ENCODE measurements around the gene NECAP2. TPM values are rescaled to one million over a fixed set of nuclear protein-coding genes. Genes with fewer than 3 reads are reported as not detected.

The NECAP2 gene
- polyA plus RNA-seq, 2 of the 4 experiments (the other 2 are of a cell fraction), result 29.7 to 38.5 TPM

GRCh38 chr1:16421201-16421600 lies 19.3 kb upstream of the NECAP2 start:
- no peak for DNase-seq (ENCODE audit: low read depth in 1 of 2, low spot score in 1 of 2)
- Histone ChIP-seq H3K27ac (no peak overlapping the region), H3K9me3 (no peaks in the 10 kb centered on the region), H3K4me3 (no peak overlapping the region), H3K4me1 (0 out of 3 replicates have a peak, but pooled peaks cover 4% of the 10 kb centered on the region), H3K4me2 (no peak overlapping the region)
- no peak for FAIRE-seq
- ATAC-seq, result no peak
- no peak for TF ChIP-seq CHD2 (IDR thresholded peaks at IDR 0.05; ENCODE audit: low read length, partially characterized antibody)
- TF ChIP-seq PHF8 (IDR thresholded peaks at IDR 0.05; ENCODE audit: borderline replicate concordance, low read depth), result no peak
- TF ChIP-seq KDM5A (IDR thresholded peaks at IDR 0.05), result no peak
- ChIA-PET POLR2A (no interaction called here), CTCF (interaction anchor here (1.4 kb wide), 1 partner anchor 20 kb away, joined by 5 read pairs; the partner anchor contains the start of gene NECAP2)
- WGBS (ENCODE audit: missing lambda C conversion rate), result 75% methylated on average over 5 of the region's 7 CpGs

- Histone ChIP-seq H3K9me3 (no peaks in the 10 kb centered on the region), H3K4me3 (no peak overlapping the region), H3K4me2 (no peak overlapping the region), H3K27ac (no peak overlapping the region), H3K4me1 (0 out of 3 replicates have a peak, but pooled peaks cover 4% of the 10 kb centered on the region)
- CTCF ChIA-PET, result no interaction called here
- 66% methylated on average over 5 of the region's 7 CpGs for WGBS (ENCODE audit: missing lambda C conversion rate)
- TF ChIP-seq KDM1A (IDR thresholded peaks at IDR 0.05; ENCODE audit: low read depth) (no peak), ZC3H11A (IDR thresholded peaks at IDR 0.05) (no peak), NPAS2 (CRISPR knock-in tag; IDR thresholded peaks at IDR 0.05; ENCODE audit: borderline replicate concordance) (no peak), ATOH8 (CRISPR knock-in tag; IDR thresholded peaks at IDR 0.05; ENCODE audit: low read depth) (no peak), HES2 (IDR thresholded peaks at IDR 0.05) (no peak), EP300 (IDR thresholded peaks at IDR 0.05) (no peak), MAZ (IDR thresholded peaks at IDR 0.05; ENCODE audit: borderline replicate concordance, low read depth, low read length) (no peak), POLR2A (IDR thresholded peaks at IDR 0.05; ENCODE audit: low read length) (no peak), ESRRA (IDR thresholded peaks at IDR 0.05; ENCODE audit: borderline replicate concordance, low read length) (no peak), MAX (IDR thresholded peaks at IDR 0.05) (no peak), FOXS1 (CRISPR knock-in tag; IDR thresholded peaks at IDR 0.05) (no peak), HEYL (CRISPR knock-in tag; IDR thresholded peaks at IDR 0.05) (no peak), TFCP2L1 (CRISPR knock-in tag; IDR thresholded peaks at IDR 0.05) (no peak), POLR2AphosphoS2 (conservative IDR thresholded peaks at IDR 0.05; ENCODE audit: low read length) (no peak), ZSCAN20 (CRISPR knock-in tag; IDR thresholded peaks at IDR 0.05) (no peak), HOXA7 (CRISPR knock-in tag; IDR thresholded peaks at IDR 0.05) (no peak)
- DNase-seq (ENCODE audit: low read depth in 1 of 2, low spot score in 1 of 2) (no peak), ATAC-seq (no peak), FAIRE-seq (no peak)
- POLR2A ChIA-PET, result no interaction called here
Observed at GRCh38 chr1:16422041-16422440, 18.5 kb upstream of the NECAP2 start.

- POLR2A ChIA-PET, result no interaction called here
- DNase-seq (ENCODE audit: low read depth in 1 of 2, low spot score in 1 of 2) (no peak), ATAC-seq (peak in 1 of 2 experiments; percentile 28; a peak in 1 of 6 replicates), FAIRE-seq (no peak)
- Histone ChIP-seq H3K27ac (no peak overlapping the region), H3K4me3 (no peak overlapping the region), H3K4me1 (0 out of 3 replicates have a peak, but pooled peaks cover 4% of the 10 kb centered on the region), H3K9me3 (no peaks in the 10 kb centered on the region), H3K4me2 (no peak overlapping the region)
- CTCF ChIA-PET, result interaction anchor here (2.0 kb wide), 1 partner anchor 15 kb away, joined by 8 read pairs; the partner anchor contains the start of gene NECAP2
- WGBS (ENCODE audit: missing lambda C conversion rate), result 84% methylated on average over 9 of the region's 10 CpGs
- TF ChIP-seq CBX8 (IDR thresholded peaks at IDR 0.05) (no peak), HOXB13 (CRISPR knock-in tag; IDR thresholded peaks at IDR 0.05; ENCODE audit: low read depth) (no peak)
Observed at GRCh38 chr1:16425125-16426025, 15.1 kb upstream of the NECAP2 start.

Measured in A549 (cell line).